MM.1S (cell line): ENCODE results near the gene ERICH3.

Experiments
- DNase-seq: peaks from one replicate; pipeline ENCODE4 v3.0.0-alpha.2; 2015
- H2AFZ ChIP-seq: fragments of 300-600 bp; sonication (generic); 2 replicates; pipeline ENCODE4 v1.6.0; 2016; ENCODE audit warnings: antibody characterized with exemption, low read length
- H3F3A ChIP-seq: fragments of 300-600 bp; sonication (generic); 2 replicates; pipeline ENCODE4 v1.6.1; 2016; ENCODE audit warnings: mild to moderate bottlenecking, antibody characterized with exemption, low read length, moderate library complexity, mixed read lengths; ENCODE audit not compliant: insufficient read depth
- H3K27ac ChIP-seq: fragments of 300-600 bp; sonication (generic); 2 replicates; pipeline ENCODE4 v1.5.1; 2016; ENCODE audit warnings: mild to moderate bottlenecking, low read length
- H3K27me3 ChIP-seq: fragments of 300-600 bp; sonication (generic); replicated peaks from 2 replicates; pipeline ENCODE4 v1.6.0; 2016; ENCODE audit warnings: low read length; ENCODE audit not compliant: insufficient read depth
- H3K36me3 ChIP-seq: fragments of 300-600 bp; sonication (generic); replicated peaks from 2 replicates; pipeline ENCODE4 v1.6.1; 2016; ENCODE audit warnings: mild to moderate bottlenecking, low read length, mixed read lengths; ENCODE audit not compliant: insufficient read depth
- H3K4me1 ChIP-seq: fragments of 300-600 bp; sonication (generic); 2 replicates; pipeline ENCODE4 v1.6.1; 2016; ENCODE audit warnings: low read length, mixed read lengths
- H3K4me2 ChIP-seq: fragments of 300-600 bp; sonication (generic); 2 replicates; pipeline ENCODE4 v1.6.0; 2016; ENCODE audit warnings: low read depth, low read length
- H3K4me3 ChIP-seq: fragments of 300-600 bp; sonication (generic); 2 replicates; pipeline ENCODE4 v1.5.1; 2016; ENCODE audit warnings: low read length, mixed read lengths
- H3K79me2 ChIP-seq: fragments of 300-600 bp; sonication (generic); 2 replicates; pipeline ENCODE4 v1.6.1; 2016; ENCODE audit warnings: mixed run types, low read length, mixed read lengths
- H3K9ac ChIP-seq: fragments of 300-600 bp; sonication (generic); 2 replicates; pipeline ENCODE4 v1.6.1; 2016; ENCODE audit warnings: low read length, mixed read lengths
- H3K9me2 ChIP-seq: fragments of 300-600 bp; sonication (generic); replicated peaks from 2 replicates; pipeline ENCODE4 v1.6.1; 2016; ENCODE audit warnings: mild to moderate bottlenecking, low read length, mixed read lengths; ENCODE audit not compliant: insufficient read depth
- H3K9me3 ChIP-seq: fragments of 300-600 bp; sonication (generic); replicated peaks from 2 replicates; pipeline ENCODE4 v1.6.1; 2016; ENCODE audit warnings: mild to moderate bottlenecking, low read length, mixed read lengths; ENCODE audit not compliant: insufficient read depth
- H4K20me1 ChIP-seq: fragments of 300-600 bp; sonication (generic); 2 replicates; pipeline ENCODE4 v1.6.1; 2016; ENCODE audit warnings: mild to moderate bottlenecking, low read length, moderate library complexity, mixed read lengths; ENCODE audit not compliant: insufficient read depth
- CTCF ChIP-seq: fragments of 300-600 bp; sonication (generic); IDR thresholded peaks from 2 replicates; pipeline ENCODE4 v1.5.1; 2016; ENCODE audit warnings: antibody characterized with exemption, low read length, mixed read lengths
- EZH2 ChIP-seq: fragments of 300-600 bp; sonication (generic); optimal IDR thresholded peaks from 2 replicates; pipeline ENCODE3; 2017; ENCODE audit warnings: low read depth, mild to moderate bottlenecking, antibody characterized with exemption, low read length, mixed read lengths
- EZH2phosphoT487 ChIP-seq: fragments of 300-600 bp; sonication (generic); IDR thresholded peaks from 2 replicates; pipeline ENCODE4 v1.6.1; 2018; ENCODE audit warnings: antibody characterized with exemption, low read length

Gene ERICH3

GRCh38 chr1:74641876-74642275, 31.7 kb downstream of the ERICH3 start:
- H3K9me3 ChIP-seq, result no peaks in the 10 kb centered on the region
- no peaks in the 10 kb centered on the region for H3K36me3 ChIP-seq
- H3K9ac ChIP-seq, result no peak overlapping the region
- H3K27me3 ChIP-seq, result no peaks in the 10 kb centered on the region
- no peak overlapping the region for H2AFZ ChIP-seq
- no peak overlapping the region for H3K4me2 ChIP-seq
- H3K9me2 ChIP-seq, result no peaks in the 10 kb centered on the region
- no peaks in the 10 kb centered on the region for H3K79me2 ChIP-seq
- H3K4me1 ChIP-seq, result no peaks in the 10 kb centered on the region
- H4K20me1 ChIP-seq, result no peaks in the 10 kb centered on the region
- no peak overlapping the region for H3K4me3 ChIP-seq
- H3F3A ChIP-seq, result no peaks in the 10 kb centered on the region
- DNase-seq, result no peak
- no peak overlapping the region for H3K27ac ChIP-seq
- TF ChIP-seq CTCF (no peak), EZH2phosphoT487 (no peak), EZH2 (no peak)

- no peaks in the 10 kb centered on the region for H3K27me3 ChIP-seq
- H3K27ac ChIP-seq, result no peak overlapping the region
- no peak overlapping the region for H3K9ac ChIP-seq
- no peaks in the 10 kb centered on the region for H3K9me2 ChIP-seq
- H3K79me2 ChIP-seq, result no peaks in the 10 kb centered on the region
- H3K9me3 ChIP-seq, result no peaks in the 10 kb centered on the region
- H2AFZ ChIP-seq, result no peak overlapping the region
- no peaks in the 10 kb centered on the region for H3K4me1 ChIP-seq
- H3F3A ChIP-seq, result no peaks in the 10 kb centered on the region
- no peaks in the 10 kb centered on the region for H3K36me3 ChIP-seq
- TF ChIP-seq CTCF, result no peak
- no peak for TF ChIP-seq EZH2
- TF ChIP-seq EZH2phosphoT487, result no peak
- no peak overlapping the region for H3K4me2 ChIP-seq
- no peak overlapping the region for H3K4me3 ChIP-seq
- H4K20me1 ChIP-seq, result no peaks in the 10 kb centered on the region
- DNase-seq, result no peak
Measured at GRCh38 chr1:74641161-74641560, 32.4 kb downstream of the ERICH3 start.

- no peaks in the 10 kb centered on the region for H3K4me1 ChIP-seq
Measured at GRCh38 chr1:74637296-74637695, 36.3 kb downstream of the ERICH3 start.

More at GRCh38 chr1:74637296-74637695, 36.3 kb downstream of the ERICH3 start:
- Histone ChIP-seq H4K20me1 (no peaks in the 10 kb centered on the region), H3K27me3 (no peaks in the 10 kb centered on the region), H2AFZ (no peak overlapping the region), H3K27ac (no peak overlapping the region), H3K79me2 (no peaks in the 10 kb centered on the region), H3K9ac (no peak overlapping the region), H3K4me3 (no peak overlapping the region), H3K9me3 (no peaks in the 10 kb centered on the region), H3K9me2 (no peaks in the 10 kb centered on the region), H3F3A (no peaks in the 10 kb centered on the region), H3K36me3 (no peaks in the 10 kb centered on the region), H3K4me2 (no peak overlapping the region)
- TF ChIP-seq CTCF (no peak), EZH2 (no peak), EZH2phosphoT487 (no peak)
- DNase-seq, result no peak
